Measurements from ENCODE around the gene SIL1. TPM values are rescaled to one million over a fixed set of nuclear protein-coding genes. Genes with fewer than 3 reads are reported as not detected.

SIL1 gene
- total and polyA plus RNA-seq, 2 of the 13 experiments (the other 11 are each of a cell fraction or from before 2014, with no cell fraction given), result 26.0 to 30.0 TPM

GRCh38 chr5:139148986-139149385 is 49.2 kb downstream of the SIL1 start:
- no peak for FAIRE-seq
- no peak overlapping the region for H3K9ac ChIP-seq (ENCODE audit: insufficient read depth, low read depth, low read length)
- intact Hi-C loops (cut with micrococcal nuclease; ENCODE audit: unreplicated experiment), result loop anchor here (10.0 kb wide), 1 partner anchor 116 kb away; no protein-coding TSS in a partner anchor
- CTCF ChIA-PET (ENCODE audit: low intra/inter-chr PET ratio, low total read pairs), result no interaction called here
- no peak overlapping the region for H3K4me2 ChIP-seq (ENCODE audit: low read depth, low read length)
- WGBS (ENCODE audit: low lambda C conversion rate), result 95% methylated on average over 5 of the region's 5 CpGs
- H3K27ac ChIP-seq (ENCODE audit: extremely low read length, insufficient read depth, low read length), result no peak overlapping the region
- TF ChIP-seq ZNF782 (CRISPR knock-in tag; IDR thresholded peaks at IDR 0.05; ENCODE audit: borderline replicate concordance) (no peak), SMAD3 (CRISPR knock-in tag; IDR thresholded peaks at IDR 0.05) (no peak)
- no peaks in the 10 kb centered on the region for H3K79me2 ChIP-seq (ENCODE audit: insufficient read depth, low read length)
- no peak for DNase-seq (ENCODE audit: low spot score)
- no TSS peak for BruUV-seq (replicated peaks)
- POLR2A ChIA-PET, result no interaction called here
- H3K36me3 ChIP-seq (replicated peaks in 1 of 2; ENCODE audit: control insufficient read depth in 1 of 2, insufficient read depth in 2 of 2, low read length in 2 of 2), result no peaks in the 10 kb centered on the region
- in situ Hi-C loops (cut with HindIII; ENCODE audit: extremely low pct_ligation_motif_present, low pct_unique_long_range_greater_than_20kb), result no loop called here
- ATAC-seq, result no peak
- no peaks in the 10 kb centered on the region; the same call in 1 of the 2 replicates for H4K20me1 ChIP-seq (ENCODE audit: insufficient read depth, low read length)
- no peak overlapping the region for H2AFZ ChIP-seq (ENCODE audit: low read length)
- no peak overlapping the region for H3K4me3 ChIP-seq (replicated peaks in 1 of 3; ENCODE audit: insufficient read depth in 1 of 3, low read depth in 2 of 3, low read length in 3 of 3)
- no peaks in the 10 kb centered on the region for H3K27me3 ChIP-seq (ENCODE audit: control insufficient read depth in 1 of 2, insufficient read depth in 2 of 2, low read length in 2 of 2)
- H3K9me3 ChIP-seq (ENCODE audit: low read length), result no peaks in the 10 kb centered on the region
- peaks cover 22% of the 10 kb centered on the region for H3K4me1 ChIP-seq (ENCODE audit: insufficient read depth, low read length)

- no peak for FAIRE-seq
- ChIA-PET CTCF (ENCODE audit: low intra/inter-chr PET ratio, low total read pairs) (no interaction called here), POLR2A (no interaction called here)
- no TSS peak for BruUV-seq (replicated peaks)
- no peaks in the 10 kb centered on the region; the same call in 1 of the 2 replicates for H4K20me1 ChIP-seq (ENCODE audit: insufficient read depth, low read length)
- no peak overlapping the region for H3K27ac ChIP-seq (ENCODE audit: extremely low read length, insufficient read depth, low read length)
- no peaks in the 10 kb centered on the region for H3K36me3 ChIP-seq (replicated peaks in 1 of 2; ENCODE audit: control insufficient read depth in 1 of 2, insufficient read depth in 2 of 2, low read length in 2 of 2)
- no peaks in the 10 kb centered on the region for H3K9me3 ChIP-seq (ENCODE audit: low read length)
- WGBS (ENCODE audit: low lambda C conversion rate), result 84% methylated on average over 2 of the region's 2 CpGs
- TF ChIP-seq ZNF720 (CRISPR knock-in tag; IDR thresholded peaks at IDR 0.05) (no peak), ZNF691 (CRISPR knock-in tag; IDR thresholded peaks at IDR 0.05; ENCODE audit: borderline replicate concordance, low read depth) (no peak), JUND (CRISPR knock-in tag; IDR thresholded peaks at IDR 0.05) (no peak), ZBTB37 (CRISPR knock-in tag; IDR thresholded peaks at IDR 0.05) (no peak)
- no peak overlapping the region for H2AFZ ChIP-seq (ENCODE audit: low read length)
- no peak overlapping the region for H3K4me3 ChIP-seq (replicated peaks in 1 of 3; ENCODE audit: insufficient read depth in 1 of 3, low read depth in 2 of 3, low read length in 3 of 3)
- H3K4me2 ChIP-seq (ENCODE audit: low read depth, low read length), result no peak overlapping the region
- ATAC-seq, result no peak
- in situ Hi-C loops (cut with HindIII; ENCODE audit: extremely low pct_ligation_motif_present, low pct_unique_long_range_greater_than_20kb), result no loop called here
- intact Hi-C loops (cut with micrococcal nuclease; ENCODE audit: unreplicated experiment), result loop anchor here (10.0 kb wide), 1 partner anchor 116 kb away; no protein-coding TSS in a partner anchor
- no peak for DNase-seq (ENCODE audit: low spot score)
- H3K4me1 ChIP-seq (ENCODE audit: insufficient read depth, low read length), result peaks cover 15% of the 10 kb centered on the region
- no peak overlapping the region for H3K9ac ChIP-seq (ENCODE audit: insufficient read depth, low read depth, low read length)
- no peaks in the 10 kb centered on the region for H3K27me3 ChIP-seq (ENCODE audit: control insufficient read depth in 1 of 2, insufficient read depth in 2 of 2, low read length in 2 of 2)
- no peaks in the 10 kb centered on the region for H3K79me2 ChIP-seq (ENCODE audit: insufficient read depth, low read length)
These were observed 49.9 kb downstream of the SIL1 start for GRCh38 chr5:139148306-139148705.
